ENCODE results near the gene CLPSL2.

Gene CLPSL2

GRCh38 chr6:35787266-35788218, 11.1 kb downstream of the CLPSL2 start:
- no peak for DNase-seq (ENCODE audit: low read depth in 2 of 2)

- no peak for DNase-seq (ENCODE audit: low read depth in 2 of 2)
Observed at GRCh38 chr6:35788423-35788982, 12.1 kb downstream of the CLPSL2 start.

GRCh38 chr6:35790683-35791082, 14.3 kb downstream of the CLPSL2 start:
- no peak for DNase-seq (ENCODE audit: low read depth in 2 of 2)

GRCh38 chr6:35794536-35795452, 18.4 kb downstream of the CLPSL2 start:
- no peak for DNase-seq (ENCODE audit: low read depth in 2 of 2)

DNA sequence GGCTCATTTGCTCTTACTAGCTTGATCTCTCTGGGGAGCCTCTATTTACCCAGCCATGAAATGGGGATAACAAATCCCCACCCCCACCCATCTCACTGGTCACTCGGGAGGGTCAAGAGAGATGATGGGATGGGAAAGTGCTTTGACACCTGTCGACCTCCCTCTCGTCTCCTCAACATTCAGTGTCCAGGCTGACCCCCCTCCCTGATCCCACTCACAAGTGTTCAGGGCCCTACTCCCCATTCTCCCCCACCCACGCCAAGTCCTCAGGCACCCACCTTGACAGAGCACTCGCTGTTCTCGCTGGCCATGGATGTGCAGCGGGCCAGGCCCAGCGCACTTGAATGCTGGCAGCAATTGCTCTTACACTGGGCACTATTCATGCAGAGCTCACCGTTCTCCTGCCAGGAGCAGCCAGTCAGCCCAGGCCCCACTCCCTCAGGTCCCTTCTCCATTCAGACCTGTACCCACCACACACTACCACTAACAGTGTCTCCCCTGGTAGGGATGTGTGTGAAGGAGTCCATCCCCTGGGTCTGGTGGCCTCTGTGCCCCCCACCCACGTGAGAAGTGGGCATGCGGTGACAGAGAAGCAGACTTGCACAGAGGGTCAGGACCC, 19.2 kb downstream of the CLPSL2 start:
- DNase-seq (ENCODE audit: low read depth in 2 of 2): no peak

DNA sequence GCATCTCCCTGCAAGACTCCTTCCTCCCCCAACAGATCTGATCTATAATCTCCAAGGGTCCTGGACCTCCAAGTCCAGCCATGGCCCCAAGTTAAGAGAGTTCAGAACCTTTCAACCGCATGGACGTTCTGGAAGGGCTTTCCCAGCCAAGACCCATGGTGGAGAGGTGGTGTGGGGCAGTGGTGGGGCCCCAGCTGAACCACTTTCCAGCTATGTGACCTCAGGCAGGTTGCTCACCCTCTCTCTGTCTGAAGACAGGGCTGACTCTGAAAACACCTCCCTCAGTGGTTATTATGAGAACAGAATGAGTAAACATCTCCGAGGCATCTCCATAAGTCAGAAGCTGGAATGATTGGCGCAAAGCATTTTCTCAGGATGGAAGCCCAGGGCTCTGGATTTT, 19.8 kb downstream of the CLPSL2 start:
- DNase-seq (ENCODE audit: low read depth in 2 of 2): no peak

DNA sequence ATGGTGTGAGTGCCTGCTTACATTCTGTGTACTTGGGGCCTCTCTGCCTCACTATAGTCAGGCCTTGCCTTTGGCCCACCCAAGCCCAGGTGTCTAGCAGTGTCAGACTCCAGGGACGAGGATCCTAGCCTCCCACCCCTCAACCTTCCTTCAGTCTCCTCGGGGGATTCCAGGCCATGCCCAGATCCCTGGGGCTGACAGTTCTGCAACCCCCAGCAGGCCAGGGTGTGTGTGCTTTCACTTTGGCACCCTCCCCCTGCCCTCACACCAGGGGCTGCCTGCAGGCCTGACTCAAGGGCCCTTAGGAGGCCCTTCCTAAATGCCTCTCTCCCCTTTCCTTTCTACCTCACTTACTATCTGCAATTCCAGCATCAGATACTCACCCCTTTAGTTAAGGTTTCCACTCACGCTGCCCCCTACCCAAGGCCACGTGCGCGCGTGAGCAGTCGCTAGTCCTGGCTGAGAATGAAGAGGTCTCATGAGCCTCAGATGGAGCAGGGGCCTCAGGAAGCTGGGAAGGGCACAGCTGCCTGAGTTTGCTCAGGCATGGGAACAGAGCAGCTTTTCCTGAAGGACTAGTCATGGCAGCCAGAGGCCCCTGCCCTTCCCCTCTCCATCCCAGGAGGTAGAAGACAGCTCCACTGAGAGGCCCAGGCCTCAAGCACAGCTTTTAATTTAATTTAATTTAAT, 21.6 kb downstream of the CLPSL2 start:
- no peak for DNase-seq (ENCODE audit: low read depth in 2 of 2)

DNA sequence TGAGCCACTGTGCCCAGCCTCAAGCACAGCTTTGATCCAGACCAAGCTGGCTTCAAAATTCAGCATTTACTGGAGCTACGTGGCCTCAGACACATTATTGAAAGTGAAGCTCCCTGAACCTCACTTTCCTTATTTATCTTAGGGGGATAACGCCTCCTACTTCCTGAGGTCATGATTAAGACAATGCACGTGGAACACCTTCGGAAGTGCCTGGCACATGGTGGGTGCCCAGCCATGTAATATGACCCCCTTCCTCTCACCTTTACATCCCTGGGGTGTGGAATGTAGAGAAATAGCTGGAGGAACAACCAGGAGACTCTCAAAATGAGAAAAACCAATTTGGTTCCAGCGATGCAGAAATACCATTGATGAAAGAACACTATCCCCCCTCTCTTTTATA, 22.3 kb downstream of the CLPSL2 start:
- DNase-seq (ENCODE audit: low read depth in 2 of 2): no peak

- DNase-seq (ENCODE audit: low read depth in 2 of 2): no peak
Observed at GRCh38 chr6:35801148-35801547, 24.8 kb downstream of the CLPSL2 start.

DNA sequence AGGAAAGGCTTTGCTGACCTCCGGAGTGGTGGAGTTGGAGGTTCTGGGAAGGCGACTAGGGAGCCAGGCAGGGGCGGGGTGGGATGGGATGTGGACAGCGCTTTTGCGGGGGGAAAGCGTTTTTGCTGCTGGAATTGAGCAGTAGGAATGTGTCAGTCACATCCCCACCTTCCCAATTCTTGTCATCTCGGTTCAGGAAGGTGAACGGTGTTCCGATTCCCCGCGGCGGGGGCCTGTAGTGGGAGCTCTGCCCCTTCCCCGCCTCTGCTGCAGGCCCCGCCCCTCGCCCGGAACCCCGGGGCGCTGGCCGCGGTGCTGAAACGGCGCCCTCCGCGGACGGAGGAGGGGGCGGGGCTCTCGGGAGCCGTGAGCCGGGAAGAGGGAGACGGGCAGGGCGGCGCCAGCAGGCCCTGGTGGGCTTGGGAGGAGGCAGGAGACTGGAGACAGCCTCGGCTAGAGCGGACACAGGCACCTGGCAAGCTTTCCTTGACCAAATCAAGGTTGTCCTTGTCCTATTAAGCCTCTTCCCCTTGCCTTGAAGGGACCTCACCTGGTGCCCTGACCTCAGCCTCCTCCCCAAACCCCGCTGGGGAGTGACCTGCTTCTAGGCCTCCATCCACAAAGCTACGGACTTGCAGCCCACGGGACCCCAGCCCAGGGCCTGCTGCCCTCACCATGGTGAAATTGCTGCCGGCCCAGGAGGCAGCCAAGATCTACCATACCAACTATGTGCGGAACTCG, 28.8 kb downstream of the CLPSL2 start, which contains the start of gene LHFPL5:
Gene LHFPL5 (plus strand): TSS at position 357 of the 741 bp plus-strand sequence. CDS start 319 bp downstream, at position 676.
- peak in 1 of 2 experiments; percentile 43 for DNase-seq (ENCODE audit: low read depth in 2 of 2)

- no peak for DNase-seq (ENCODE audit: low read depth in 2 of 2)
Observed at GRCh38 chr6:35808688-35809087, 32.3 kb downstream of the CLPSL2 start.

GRCh38 chr6:35809809-35810208, 33.4 kb downstream of the CLPSL2 start:
- no peak for DNase-seq (ENCODE audit: low read depth in 2 of 2)

DNA sequence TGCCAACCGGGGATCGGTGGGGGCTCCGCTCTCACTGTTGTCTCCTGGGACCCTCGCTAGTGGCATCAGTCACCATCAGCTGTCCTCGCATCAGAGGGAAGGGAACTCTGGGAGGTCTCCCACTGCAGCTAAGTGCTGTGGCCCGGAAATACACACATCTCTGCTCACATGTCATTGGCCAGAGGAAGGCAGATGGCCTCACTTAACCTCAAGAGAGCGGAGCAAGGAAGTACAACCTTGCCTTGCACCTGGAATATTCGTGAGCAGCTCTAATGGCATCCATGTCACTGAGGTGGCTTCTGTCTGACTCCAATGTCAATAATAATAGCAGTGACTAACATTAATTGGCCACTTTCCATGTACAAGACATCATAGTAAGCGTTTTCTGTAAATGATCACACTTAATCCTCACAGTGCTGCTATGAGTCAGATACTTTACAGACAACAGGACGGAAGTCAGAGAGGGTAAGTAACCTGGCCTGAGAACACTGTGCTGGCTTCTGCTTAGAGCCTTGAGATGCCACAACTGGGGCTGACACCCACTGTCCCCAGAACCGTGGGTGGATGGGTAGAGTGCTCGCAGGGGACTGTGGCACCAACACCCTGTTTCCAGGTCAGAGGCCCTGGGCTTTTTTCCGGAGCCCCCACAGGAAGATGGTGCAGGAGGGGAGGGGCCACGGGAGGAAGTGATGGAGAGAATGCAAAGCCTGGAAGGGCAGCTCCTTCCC, 34.7 kb downstream of the CLPSL2 start:
- DNase-seq (ENCODE audit: low read depth in 2 of 2): no peak

GRCh38 chr6:35811699-35811995, 35.2 kb downstream of the CLPSL2 start:
- DNase-seq (ENCODE audit: low read depth in 2 of 2): no peak

DNA sequence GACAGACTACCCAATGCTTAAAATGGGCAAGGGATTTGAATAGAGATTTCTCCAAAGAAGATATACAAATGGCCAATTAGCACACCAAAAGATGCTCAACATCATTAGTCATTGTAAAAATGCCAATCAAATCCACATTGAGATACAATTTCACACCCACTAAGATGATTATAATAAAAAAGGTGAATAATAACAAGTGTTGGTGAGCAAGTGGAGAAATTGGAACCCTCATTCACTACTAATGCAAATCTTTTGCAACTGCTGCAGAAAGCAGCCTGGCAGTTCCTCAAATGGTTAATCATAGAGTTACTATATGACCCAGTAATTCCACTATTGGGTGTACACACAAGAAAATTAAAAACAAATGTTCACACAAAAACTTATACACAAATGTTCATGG, 41.1 kb downstream of the CLPSL2 start:
- no peak for DNase-seq (ENCODE audit: low read depth in 2 of 2)

GRCh38 chr6:35823601-35824000, 47.2 kb downstream of the CLPSL2 start:
- no peak for DNase-seq (ENCODE audit: low read depth in 2 of 2)

- DNase-seq (ENCODE audit: low read depth in 2 of 2): no peak
Observed at GRCh38 chr6:35824552-35825192, 48.3 kb downstream of the CLPSL2 start.

Measured in stimulated activated CD4-positive, alpha-beta T cell treated with anti-CD3 and anti-CD28 coated beads, Interleukin-12 subunit alpha, Interleukin-12 subunit beta, amount 100 ng/mL, for 24 hours (primary cell).